H1 (cell line): Measurements from ENCODE around the gene RAD9A. TPM values are rescaled to one million over a fixed set of nuclear protein-coding genes. Genes with fewer than 3 reads are reported as not detected.

Experiments used
- CTCF ChIA-PET: fragments of 300-600 bp; sonication (Branson Sonifier 250); formaldehyde crosslinking; loops from one replicate; lab custom pipeline; 2021; ENCODE audit not compliant: partially characterized antibody; lab: Charles Lee
- POLR2A ChIA-PET: fragments of 300-600 bp; sonication (Branson Sonifier 250); formaldehyde crosslinking; loops from one replicate; lab custom pipeline; 2021; ENCODE audit warnings: inconsistent platforms; ENCODE audit not compliant: partially characterized antibody; lab: Charles Lee
- DNase-seq, 2 experiments: peaks; one replicate each; pipeline versions ENCODE4 v3.0.0 to v3.0.0-alpha.2; 2010 to 2022; ENCODE audit warnings: low spot score in 2 of 2, low read depth in 1 of 2, mixed read lengths in 1 of 2
- FAIRE-seq: peaks from 2 replicates; lab custom pipeline; 2011; peaks lifted over from hg19 to GRCh38; lab: Jason Lieb, UNC
- H2AFZ ChIP-seq: 2 replicates; pipeline ENCODE4 v1.8.1; 2012; ENCODE audit warnings: low read length, inconsistent platforms
- H2AK5ac ChIP-seq: 2 replicates; pipeline ENCODE4 v1.6.1; 2013; ENCODE audit warnings: low read depth, low read length
- H2BK120ac ChIP-seq: replicated peaks from 2 replicates; pipeline ENCODE3; 2013; ENCODE audit warnings: low read depth, low read length, inconsistent platforms
- H2BK12ac ChIP-seq: 2 replicates; pipeline ENCODE4 v1.6.1; 2013; ENCODE audit warnings: low read depth, low read length
- H2BK15ac ChIP-seq: 2 replicates; pipeline ENCODE4 v1.6.1; 2013; ENCODE audit warnings: low read length
- H2BK20ac ChIP-seq: 2 replicates; pipeline ENCODE4 v1.6.1; 2013; ENCODE audit warnings: low read length
- H2BK5ac ChIP-seq: 2 replicates; pipeline ENCODE4 v1.6.1; 2013; ENCODE audit warnings: low read depth, low read length
- H3K14ac ChIP-seq: 2 replicates; pipeline ENCODE4 v1.6.1; 2013; ENCODE audit warnings: inconsistent platforms; ENCODE audit not compliant: insufficient read length
- H3K18ac ChIP-seq: 2 replicates; pipeline ENCODE4 v1.6.1; 2013; ENCODE audit warnings: low read length; ENCODE audit errors: extremely low read depth
- H3K23ac ChIP-seq: 2 replicates; pipeline ENCODE4 v1.6.1; 2013; ENCODE audit warnings: inconsistent platforms; ENCODE audit not compliant: insufficient read length
- H3K23me2 ChIP-seq: 2 replicates; pipeline ENCODE4 v1.6.1; 2013; ENCODE audit warnings: low read depth, low read length
- H3K27ac ChIP-seq: 2 replicates; pipeline ENCODE4 v1.6.1; 2011; ENCODE audit warnings: low read depth, low read length, inconsistent platforms
- H3K27me3 ChIP-seq, 4 experiments: replicated peaks in 1 of 4; 1 replicate in 1 of 4; 2 replicates in 3 of 4; pipeline versions ENCODE4 v1.6.1 to v1.8.1; 2011 to 2013; ENCODE audit warnings: low read length in 3 of 4, mild to moderate bottlenecking in 3 of 4, inconsistent platforms in 2 of 4, mixed read lengths in 2 of 4, moderate library complexity in 1 of 4; ENCODE audit not compliant: control insufficient read depth in 3 of 4, insufficient read depth in 3 of 4; ENCODE audit errors: extremely low read depth in 1 of 4
- H3K36me3 ChIP-seq, 4 experiments: 2 replicates each; pipeline versions ENCODE4 v1.6.1 to v1.8.1; 2011 to 2013; ENCODE audit warnings: mild to moderate bottlenecking in 4 of 4, low read length in 3 of 4, moderate library complexity in 2 of 4, control low read depth in 1 of 4, inconsistent platforms in 1 of 4; ENCODE audit not compliant: insufficient read depth in 4 of 4, control insufficient read depth in 2 of 4
- H3K4ac ChIP-seq: replicated peaks from 2 replicates; pipeline ENCODE3; 2013; ENCODE audit warnings: low read length, low read depth, mixed read lengths, inconsistent platforms; ENCODE audit not compliant: insufficient read length
- H3K4me1 ChIP-seq, 4 experiments: replicated peaks in 1 of 4; 1 replicate in 1 of 4; 2 replicates in 3 of 4; pipeline versions ENCODE4 v1.6.1 to v1.8.1; 2011 to 2013; ENCODE audit warnings: low read length in 3 of 4, inconsistent platforms in 2 of 4, mixed read lengths in 1 of 4; ENCODE audit not compliant: insufficient read depth in 4 of 4, control insufficient read depth in 3 of 4
- H3K4me2 ChIP-seq, 2 experiments: 2 replicates each; pipeline versions ENCODE4 v1.6.1 to v1.8.1; 2011 to 2013; ENCODE audit warnings: low read depth in 2 of 2, low read length in 2 of 2, control low read depth in 1 of 2, inconsistent platforms in 1 of 2, mild to moderate bottlenecking in 1 of 2; ENCODE audit not compliant: insufficient read depth in 1 of 2
- H3K4me3 ChIP-seq, 4 experiments: fragments of 200-600, 300-600 bp in 1 of 4; sonication (generic), shearing (Covaris generic), sonication (Bioruptor Twin) in 1 of 4; 2 replicates each; pipeline versions ENCODE4 v1.5.1 to v1.8.1; 2011 to 2016; ENCODE audit warnings: low read length in 4 of 4, low read depth in 3 of 4, control low read depth in 2 of 4, inconsistent platforms in 2 of 4, mild to moderate bottlenecking in 2 of 4, mixed read lengths in 1 of 4, moderate library complexity in 1 of 4; ENCODE audit not compliant: insufficient read depth in 2 of 4; ENCODE audit errors: extremely low read depth in 1 of 4
- H3K56ac ChIP-seq: replicated peaks from 2 replicates; pipeline ENCODE3; 2013; ENCODE audit warnings: low read depth, mild to moderate bottlenecking, mixed read lengths, low read length, inconsistent platforms; ENCODE audit not compliant: insufficient read length
- H3K79me1 ChIP-seq: 2 replicates; pipeline ENCODE4 v1.6.1; 2013; ENCODE audit warnings: low read depth, low read length, control low read depth
- H3K79me2 ChIP-seq, 2 experiments: 2 replicates each; pipeline versions ENCODE4 v1.6.1 to v1.8.1; 2012 to 2013; ENCODE audit warnings: low read length in 2 of 2, mild to moderate bottlenecking in 2 of 2, inconsistent platforms in 1 of 2; ENCODE audit not compliant: insufficient read depth in 2 of 2, control insufficient read depth in 1 of 2
- H3K9ac ChIP-seq, 4 experiments: replicated peaks in 1 of 4; 1 replicate in 1 of 4; 2 replicates in 3 of 4; pipeline versions ENCODE4 v1.6.1 to v1.8.1; 2011 to 2013; ENCODE audit warnings: low read depth in 3 of 4, low read length in 3 of 4, control low read depth in 2 of 4, mild to moderate bottlenecking in 2 of 4, moderate library complexity in 2 of 4, inconsistent platforms in 1 of 4; ENCODE audit errors: extremely low read depth in 1 of 4
- H3K9me3 ChIP-seq, 2 experiments: 2 replicates each; pipeline versions ENCODE4 v1.6.1 to v1.8.1; 2012 to 2013; ENCODE audit warnings: mild to moderate bottlenecking in 2 of 2, moderate library complexity in 2 of 2, control low read depth in 1 of 2, inconsistent platforms in 1 of 2, low read depth in 1 of 2, low read length in 1 of 2, mixed read lengths in 1 of 2; ENCODE audit not compliant: insufficient read depth in 2 of 2
- H4K20me1 ChIP-seq, 2 experiments: replicated peaks in 1 of 2; 2 replicates each; pipeline versions ENCODE3 to v1.8.1; 2011 to 2013; ENCODE audit warnings: inconsistent platforms in 2 of 2, low read length in 2 of 2, mild to moderate bottlenecking in 1 of 2; ENCODE audit not compliant: insufficient read depth in 2 of 2, control insufficient read depth in 1 of 2
- H4K5ac ChIP-seq: 2 replicates; pipeline ENCODE4 v1.6.1; 2013; ENCODE audit warnings: low read length, low read depth, mixed read lengths, inconsistent platforms; ENCODE audit not compliant: insufficient read length
- H4K8ac ChIP-seq: 2 replicates; pipeline ENCODE4 v1.8.0; 2013; ENCODE audit warnings: mild to moderate bottlenecking, moderate library complexity, low read length, inconsistent platforms; ENCODE audit not compliant: insufficient read depth; ENCODE audit errors: extremely low read depth
- H4K91ac ChIP-seq: replicated peaks from 2 replicates; pipeline ENCODE3; 2013; ENCODE audit warnings: low read length, mixed read lengths, inconsistent platforms; ENCODE audit not compliant: insufficient read length
- CBX5 ChIP-seq: fragments of 300-800, 300-1000 bp; sonication (generic); IDR thresholded peaks from 2 replicates; pipeline ENCODE4 v1.7.1; 2016; ENCODE audit warnings: antibody characterized with exemption, low read length, low read depth
- CEBPB ChIP-seq: IDR thresholded peaks from 2 replicates; pipeline ENCODE4 v1.6.1; 2012; ENCODE audit warnings: low read depth, low read length
- FOSL1 ChIP-seq: IDR thresholded peaks from 2 replicates; pipeline ENCODE4 v1.6.1; 2011; ENCODE audit warnings: mild to moderate bottlenecking, low read depth, low read length, moderate library complexity; ENCODE audit not compliant: insufficient read depth
- MAFK ChIP-seq: IDR thresholded peaks from 2 replicates; pipeline ENCODE4 v1.6.1; 2012; ENCODE audit warnings: low read depth, mild to moderate bottlenecking, improper control_type of control experiment, low read length
- NANOG ChIP-seq: IDR thresholded peaks from 2 replicates; pipeline ENCODE4 v1.6.1; 2011; ENCODE audit warnings: low read length, low read depth, mild to moderate bottlenecking, inconsistent platforms; ENCODE audit not compliant: insufficient read depth, poor library complexity, severe bottlenecking
- RAD21 ChIP-seq, 2 experiments: IDR thresholded peaks in 1 of 2; conservative IDR thresholded peaks in 1 of 2; 2 replicates each; pipeline ENCODE4 v1.6.1; 2011; ENCODE audit warnings: low read depth in 2 of 2, low read length in 2 of 2, improper control_type of control experiment in 1 of 2, inconsistent platforms in 1 of 2, mild to moderate bottlenecking in 1 of 2, moderate library complexity in 1 of 2
- RNF2 ChIP-seq: fragments of 200-900, 300-1000 bp; sonication (generic); IDR thresholded peaks from 2 replicates; pipeline ENCODE4 v1.7.1; 2016; ENCODE audit warnings: borderline replicate concordance, low read depth, mild to moderate bottlenecking, antibody characterized with exemption, low read length; ENCODE audit not compliant: poor library complexity, severe bottlenecking; ENCODE audit errors: missing control alignments
- SAP30 ChIP-seq: fragments of 300-600 bp; sonication (generic); IDR thresholded peaks from 2 replicates; pipeline ENCODE4 v1.7.1; 2012; ENCODE audit warnings: low read length, moderate library complexity, mild to moderate bottlenecking, inconsistent platforms; ENCODE audit not compliant: insufficient read depth, insufficient replicate concordance
- WGBS, 2 experiments: shearing (Covaris generic) in 1 of 2; methylation state at CpG; one replicate each; pipeline versions ENCODE4 v1.1.6 to v1.1.7; 2013 to 2015; ENCODE audit warnings: low lambda C conversion rate in 2 of 2, mixed read lengths in 2 of 2, inconsistent platforms in 1 of 2, low coverage in 1 of 2, missing lambda C conversion rate in 1 of 2; ENCODE audit not compliant: insufficient replicate concordance in 2 of 2, insufficient coverage in 1 of 2, insufficient read length in 1 of 2; ENCODE audit errors: extremely low coverage in 1 of 2, missing lambda C conversion rate in 1 of 2; 5-methylcytosine and 5-hydroxymethylcytosine counted together
- polyA plus RNA-seq, 7 experiments: library from polyadenylated mRNA; depleted of rRNA in 3 of 7; stranded (reverse) in 5 of 7; unstranded in 2 of 7; fragments of >200 nt in 5 of 7; fragments of 200-250 nt in 2 of 7; gene quantifications; 1 replicate in 5 of 7; 2 replicates in 1 of 7; 4 replicates in 1 of 7; pipeline versions ENCODE4 v1.2.1 to v1.2.3, GENCODE V29; 2011 to 2013; ENCODE audit warnings: missing spikeins in 2 of 7, mixed read lengths in 2 of 7
- total RNA-seq: library from RNA; stranded (reverse); fragmentation: NEBNext Ultra II Directional; extraction: Animal tissue kit (Norgen Biotek cat#: 25700); gene quantifications from 2 replicates; pipeline ENCODE4 v1.2.1, GENCODE V29; 2021

RAD9A gene
- total and polyA plus RNA-seq, 2 of the 8 experiments (the other 6 are each of a cell fraction or from before 2014, with no cell fraction given): 22.2 to 25.5 TPM

DNA sequence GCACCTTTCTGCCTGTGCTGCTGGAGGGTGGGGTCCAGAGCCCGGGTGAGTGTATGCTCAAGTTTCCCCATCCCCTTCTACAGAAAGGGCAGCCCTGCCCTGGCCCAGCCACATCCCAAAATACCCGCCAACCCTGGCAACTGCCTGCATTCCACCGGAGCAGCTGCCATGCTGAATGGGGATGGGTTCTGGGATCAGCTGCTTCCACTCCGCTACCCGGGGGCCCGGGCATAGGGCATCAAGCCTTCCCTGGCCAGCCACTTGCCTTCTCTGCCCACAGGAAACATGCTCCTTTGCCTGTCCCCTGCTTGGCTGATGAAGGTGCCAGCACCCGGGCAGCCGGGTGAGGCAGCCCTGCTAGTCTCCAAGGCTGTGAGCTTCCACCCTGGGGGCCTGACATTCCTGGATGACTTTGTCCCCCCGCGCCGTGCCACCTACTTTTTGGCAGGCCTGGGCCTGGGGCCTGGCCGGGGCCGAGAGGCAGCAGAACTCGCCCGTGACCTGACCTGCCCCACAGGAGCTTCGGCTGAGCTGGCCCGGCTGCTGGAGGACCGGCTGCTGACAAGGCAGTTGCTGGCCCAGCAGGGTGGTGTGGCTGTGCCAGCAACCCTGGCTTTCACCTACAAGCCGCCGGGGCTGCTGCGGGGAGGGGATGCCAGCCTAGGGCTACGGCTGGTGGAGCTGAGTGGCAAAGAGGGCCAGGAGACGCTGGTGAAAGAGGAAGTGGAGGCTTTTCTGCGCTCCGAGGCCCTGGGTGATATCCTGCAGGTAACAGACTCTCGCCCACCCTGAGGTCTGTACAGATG lies 26.9 kb downstream of the RAD9A start:
- ChIA-PET CTCF (interaction anchor here (0.6 to 2.4 kb wide), 6 partner anchors 16 to 210 kb away, joined by 3 to 13 read pairs (median 4); partner anchors contain the start of genes PITPNM1, PPP1CA, TBC1D10C and TMEM134), POLR2A (interaction anchor here (0.6 to 10.2 kb wide), 9 partner anchors 9 to 49 kb away, joined by 3 to 104 read pairs (median 4); partner anchors contain the start of genes PTPRCAP, RPS6KB2 and TBC1D10C)
- H3K9me3 ChIP-seq: no peaks in the 10 kb centered on the region
- H3K18ac ChIP-seq: no peak overlapping the region
- FAIRE-seq (no peak), DNase-seq (no peak)
- H2AK5ac ChIP-seq: no peak overlapping the region
- H3K79me1 ChIP-seq: no peaks in the 10 kb centered on the region
- no peak overlapping the region for H2BK120ac ChIP-seq
- H3K14ac ChIP-seq: no peak overlapping the region
- no peak overlapping the region for H2BK5ac ChIP-seq
- no peak overlapping the region for H3K27ac ChIP-seq
- H4K5ac ChIP-seq: no peak overlapping the region
- no peak overlapping the region for H3K4ac ChIP-seq
- H3K4me3 ChIP-seq: no peak overlapping the region
- 86% methylated on average over 24 of the region's 26 CpGs; no CpG with 5 or more reads in 1 of the 2 experiments for WGBS, 2 experiments
- H3K4me1 ChIP-seq: peaks cover 4 to 15% (median 11%) of the 10 kb centered on the region in 4 experiments
- H2BK15ac ChIP-seq: no peak overlapping the region
- no peak overlapping the region; the same call in 1 of the 2 replicates for H4K8ac ChIP-seq
- H3K23me2 ChIP-seq: peaks cover 12% of the 10 kb centered on the region; the same call in 1 of the 2 replicates
- no peak overlapping the region for H3K56ac ChIP-seq
- peaks cover 0 to 8% (median 5%) of the 10 kb centered on the region in 4 experiments; a peak in 5 of 7 replicates for H3K27me3 ChIP-seq
- no peak overlapping the region for H4K91ac ChIP-seq
- H3K79me2 ChIP-seq: no peaks in the 10 kb centered on the region
- H3K23ac ChIP-seq: no peak overlapping the region
- H4K20me1 ChIP-seq: peaks cover 0 to 3% of the 10 kb centered on the region in 2 experiments
- H2BK20ac ChIP-seq: no peak overlapping the region
- H3K9ac ChIP-seq: no peak overlapping the region
- H2BK12ac ChIP-seq: no peak overlapping the region
- no peak overlapping the region for H3K4me2 ChIP-seq
- no peaks in the 10 kb centered on the region for H3K36me3 ChIP-seq
- no peak overlapping the region for H2AFZ ChIP-seq
- TF ChIP-seq SAP30 (no peak), FOSL1 (no peak), RAD21 (IDR thresholded peaks at IDR 0.05 in 1 of 2, conservative IDR thresholded peaks at IDR 0.05 in 1 of 2; ENCODE audit: low read depth in 2 of 2, low read length in 2 of 2) (no peak), MAFK (no peak), CBX5 (no peak), CEBPB (no peak), RNF2 (no peak), NANOG (no peak)
